Head of caudate nucleus (tissue), 42 donors: ENCODE data around the gene PCDHA1.
"Not testable (repeated sequence)": the region's sequence is repeated elsewhere in the genome, so short reads cannot be mapped to it uniquely, and the experiment has no call there.

Source experiments
- DNase-seq, 42 donors: peaks; one replicate each; pipeline versions ENCODE4 v3.0.0 to v3.0.0-alpha.2; 2020 to 2021; ENCODE audit warnings: mixed read lengths in 7 of 42
- intact Hi-C: fragments of 100-400 bp; cut with DNase I; formaldehyde crosslinking; loops from one replicate; pipeline ENCODE4 v1.15.0; 2022

The PCDHA1 gene

DNA sequence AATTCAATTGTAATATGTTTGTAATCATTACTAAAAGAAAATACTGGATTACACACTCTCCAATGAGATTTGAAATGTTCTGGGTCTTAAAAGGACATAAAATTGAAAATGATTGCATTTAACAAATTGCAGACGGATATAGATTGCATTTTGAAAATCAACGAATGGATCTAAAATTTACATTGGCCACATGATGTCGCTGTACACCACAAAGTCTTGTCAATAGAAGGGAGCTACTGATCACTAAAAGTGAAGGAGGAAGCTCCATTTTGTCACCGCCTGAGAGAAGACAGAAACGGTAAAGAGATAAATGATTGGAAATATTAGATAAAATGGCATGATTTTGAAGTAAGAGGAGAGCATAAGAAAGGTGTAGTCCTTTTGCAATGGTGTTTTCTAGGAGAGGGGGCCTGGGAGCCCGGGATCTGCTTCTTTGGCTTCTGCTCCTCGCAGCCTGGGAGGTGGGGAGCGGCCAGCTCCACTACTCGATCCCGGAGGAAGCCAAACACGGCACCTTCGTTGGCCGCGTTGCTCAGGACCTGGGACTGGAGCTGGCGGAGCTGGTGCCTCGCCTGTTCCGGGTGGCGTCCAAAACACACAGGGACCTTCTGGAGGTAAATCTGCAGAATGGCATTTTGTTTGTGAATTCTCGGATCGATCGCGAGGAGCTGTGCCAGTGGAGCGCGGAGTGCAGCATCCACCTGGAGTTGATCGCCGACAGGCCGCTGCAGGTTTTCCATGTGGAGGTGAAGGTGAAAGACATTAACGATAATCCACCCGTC is at the start of gene PCDHA1:
PCDHA1 (plus strand) TSS at position 236 of the 782 bp plus-strand sequence.
- intact Hi-C loops = no loop called here
- peak in 3 of 42 donors; percentile 10 to 36 (median 25) for DNase-seq

DNA sequence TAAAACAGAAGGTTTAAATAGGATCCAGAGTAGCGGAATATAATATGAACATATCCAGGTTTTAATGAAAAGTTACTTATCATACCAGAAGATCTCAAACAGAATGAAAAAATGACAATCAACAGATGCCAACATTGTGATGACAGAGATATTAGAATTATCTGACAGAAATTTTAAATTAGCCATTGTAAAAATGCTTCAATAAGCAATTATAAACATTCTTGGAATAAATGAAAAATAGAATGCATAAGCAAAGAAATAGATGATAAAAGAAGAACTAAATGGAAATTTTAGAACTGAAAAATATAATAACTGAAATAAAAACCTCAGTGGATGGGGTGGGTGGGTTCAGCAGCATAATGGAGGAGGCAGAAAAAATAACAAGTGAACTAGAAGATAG is 48.5 kb upstream of the PCDHA1 start:
- DNase-seq = no peak
- intact Hi-C loops = no loop called here

DNA sequence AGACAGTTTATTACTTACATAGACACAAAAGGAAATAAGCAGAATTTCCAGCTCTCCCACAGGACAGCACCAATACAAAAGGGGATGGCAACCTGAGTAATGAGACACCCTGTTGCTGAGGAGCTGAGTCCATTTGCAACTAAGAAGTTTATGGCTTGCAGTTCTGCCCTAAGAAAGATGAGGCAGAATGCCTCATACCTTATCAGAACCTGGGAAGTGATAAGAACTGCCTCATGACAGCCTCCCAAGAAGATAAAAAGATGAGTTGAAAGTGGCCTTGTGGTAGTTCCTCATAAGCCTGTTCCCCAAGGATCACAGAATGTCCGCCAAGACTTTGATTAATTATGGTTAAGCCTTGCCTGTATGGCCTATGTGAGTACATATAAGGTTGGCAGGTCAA is 44.0 kb upstream of the PCDHA1 start:
- no peak for DNase-seq
- intact Hi-C loops = no loop called here

DNA sequence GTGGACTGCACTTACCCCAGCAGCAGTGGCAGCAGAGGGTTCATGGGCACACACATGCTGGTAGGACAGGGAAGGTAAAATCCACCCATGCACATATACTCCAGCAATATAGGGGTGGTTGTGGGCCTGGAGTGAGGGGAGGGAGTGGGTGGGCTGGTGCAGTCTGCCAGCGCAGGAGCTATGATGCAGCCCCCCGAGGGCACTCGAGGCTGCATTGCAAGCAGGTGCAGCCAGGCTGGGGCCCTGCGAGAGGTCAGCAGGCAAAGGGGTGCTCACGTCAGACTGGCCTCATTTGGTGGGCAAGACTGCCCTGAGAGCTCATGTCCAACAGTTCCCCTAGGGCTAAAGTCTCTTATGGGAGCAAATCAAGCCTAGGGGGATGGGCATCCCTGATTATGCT is 32.4 kb upstream of the PCDHA1 start:
- intact Hi-C loops = no loop called here
- DNase-seq = no peak

DNA sequence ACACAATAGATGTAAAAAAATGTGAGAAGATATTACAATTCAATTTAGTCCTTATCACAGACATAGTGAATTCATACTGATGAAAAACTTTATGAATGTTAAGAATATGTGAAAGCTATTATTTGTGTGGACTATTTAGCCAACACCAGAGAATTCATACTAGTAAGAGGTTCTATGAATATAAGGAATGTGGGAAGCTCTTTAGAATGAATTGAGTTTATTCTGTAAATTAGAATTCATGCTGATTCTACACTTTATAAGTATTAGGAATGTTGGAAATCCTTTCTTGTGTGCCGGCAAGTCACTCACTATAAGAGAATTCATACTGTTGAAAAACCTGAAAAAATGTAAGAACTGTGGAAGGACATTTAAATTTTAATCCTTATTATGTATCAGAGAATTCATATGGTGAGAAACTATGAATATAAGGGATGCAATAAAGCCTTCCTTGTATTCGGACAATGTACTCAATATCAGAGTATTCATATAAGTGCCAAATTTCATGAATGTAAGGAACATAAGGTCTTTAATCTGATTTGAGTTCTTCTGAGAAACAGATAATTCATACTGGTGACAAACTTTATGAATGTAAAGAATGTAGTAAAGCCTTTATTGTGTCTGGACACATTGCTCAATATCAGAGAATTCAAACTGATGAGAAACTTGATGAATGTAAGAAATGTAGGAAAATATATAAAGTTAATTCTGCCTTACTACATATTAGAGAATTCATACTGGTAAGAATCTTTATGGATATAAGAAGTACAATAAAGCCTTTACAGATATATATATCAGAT is 21.6 kb upstream of the PCDHA1 start:
- intact Hi-C loops = no loop called here
- DNase-seq = no peak

DNA sequence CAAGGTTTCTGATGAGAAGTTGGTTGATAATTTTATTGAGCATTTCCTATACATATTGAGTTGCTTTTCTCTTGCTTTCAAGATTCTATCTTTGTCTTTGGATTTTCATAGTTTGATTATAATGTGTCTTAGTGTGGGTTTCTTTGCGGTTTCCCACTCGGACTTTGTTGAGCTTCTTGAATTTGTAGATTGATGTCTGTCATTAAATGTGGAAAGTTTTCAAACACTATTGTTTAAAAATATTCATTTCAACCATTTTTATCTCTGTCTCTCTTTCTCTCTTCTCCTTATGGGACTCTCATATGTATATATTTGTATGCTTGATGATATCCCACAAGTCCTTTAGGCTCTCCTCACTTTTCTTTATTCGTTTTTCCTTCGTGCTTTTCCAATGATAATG is 18.5 kb upstream of the PCDHA1 start:
- DNase-seq = no peak
- intact Hi-C loops = no loop called here

DNA sequence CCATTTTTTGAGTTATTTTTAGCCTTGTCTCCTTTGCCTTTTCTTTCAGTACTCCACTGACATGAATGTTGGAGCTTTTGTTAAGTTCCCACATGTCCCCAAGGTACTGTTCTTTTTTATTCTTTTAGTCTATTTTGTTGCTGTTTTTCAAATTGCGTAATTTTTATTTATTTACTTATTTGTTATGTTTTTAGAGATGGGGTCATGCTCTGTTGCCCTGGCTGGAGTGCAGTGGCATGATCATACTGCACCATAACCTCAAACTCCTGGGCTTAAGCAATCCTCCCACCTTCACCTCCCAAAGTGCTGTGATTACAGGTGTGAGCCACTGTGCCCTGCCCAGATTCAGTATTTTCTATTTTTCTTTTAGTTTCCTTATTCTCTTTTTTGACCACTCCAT is 5.4 kb upstream of the PCDHA1 start:
- intact Hi-C loops = no loop called here
- no peak for DNase-seq

DNA sequence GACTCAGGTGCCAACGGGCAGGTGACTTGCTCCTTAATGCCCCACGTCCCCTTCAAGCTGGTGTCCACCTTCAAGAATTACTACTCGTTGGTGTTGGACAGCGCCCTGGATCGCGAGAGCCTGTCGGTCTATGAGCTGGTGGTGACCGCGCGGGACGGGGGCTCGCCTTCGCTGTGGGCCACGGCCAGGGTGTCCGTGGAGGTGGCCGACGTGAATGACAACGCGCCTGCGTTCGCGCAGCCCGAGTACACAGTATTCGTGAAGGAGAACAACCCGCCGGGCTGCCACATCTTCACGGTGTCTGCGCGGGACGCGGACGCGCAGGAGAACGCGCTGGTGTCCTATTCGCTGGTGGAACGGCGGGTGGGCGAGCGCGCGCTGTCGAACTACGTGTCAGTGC is 1.5 kb downstream of the PCDHA1 start:
- intact Hi-C loops, DNase-seq: not testable (repeated sequence)

DNA sequence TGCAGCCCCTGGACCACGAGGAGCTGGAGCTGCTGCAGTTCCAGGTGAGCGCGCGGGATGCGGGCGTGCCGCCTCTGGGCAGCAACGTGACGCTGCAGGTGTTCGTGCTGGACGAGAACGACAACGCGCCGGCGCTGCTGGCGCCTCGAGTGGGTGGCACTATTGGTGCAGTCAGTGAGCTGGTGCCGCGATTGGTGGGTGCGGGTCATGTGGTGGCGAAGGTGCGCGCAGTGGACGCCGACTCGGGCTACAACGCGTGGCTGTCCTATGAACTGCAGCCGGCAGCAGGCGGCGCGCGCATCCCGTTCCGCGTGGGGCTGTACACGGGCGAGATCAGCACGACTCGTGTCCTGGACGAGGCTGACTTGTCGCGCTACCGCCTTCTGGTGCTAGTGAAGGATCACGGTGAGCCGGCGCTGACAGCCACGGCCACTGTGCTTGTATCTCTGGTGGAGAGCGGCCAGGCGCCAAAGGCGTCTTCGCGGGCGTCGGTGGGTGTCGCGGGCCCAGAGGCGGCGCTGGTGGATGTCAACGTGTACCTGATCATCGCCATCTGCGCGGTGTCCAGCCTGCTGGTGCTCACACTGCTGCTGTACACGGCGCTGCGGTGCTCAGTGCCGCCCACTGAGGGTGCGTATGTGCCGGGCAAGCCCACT is 2.0 kb downstream of the PCDHA1 start:
- DNase-seq, intact Hi-C loops: not testable (repeated sequence)

DNA sequence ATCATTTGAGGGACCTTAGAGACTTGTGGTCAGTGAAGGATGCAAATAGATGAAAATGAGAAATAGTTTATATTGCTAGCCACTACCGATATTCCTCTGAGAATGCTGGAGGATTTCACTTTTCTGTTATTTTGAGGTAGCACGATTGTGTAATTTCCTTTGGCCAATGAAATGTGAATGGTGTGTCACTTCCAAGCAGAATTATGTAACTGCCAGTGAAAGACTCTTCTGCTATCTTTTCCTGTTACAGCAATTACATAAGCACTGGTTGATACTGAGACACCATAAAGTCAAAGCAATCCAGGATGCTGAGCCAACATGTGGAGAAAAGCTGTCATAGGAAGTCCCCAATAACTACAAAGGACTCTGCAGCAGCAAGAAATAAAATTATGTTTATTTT is 5.1 kb downstream of the PCDHA1 start:
- intact Hi-C loops = no loop called here

DNA sequence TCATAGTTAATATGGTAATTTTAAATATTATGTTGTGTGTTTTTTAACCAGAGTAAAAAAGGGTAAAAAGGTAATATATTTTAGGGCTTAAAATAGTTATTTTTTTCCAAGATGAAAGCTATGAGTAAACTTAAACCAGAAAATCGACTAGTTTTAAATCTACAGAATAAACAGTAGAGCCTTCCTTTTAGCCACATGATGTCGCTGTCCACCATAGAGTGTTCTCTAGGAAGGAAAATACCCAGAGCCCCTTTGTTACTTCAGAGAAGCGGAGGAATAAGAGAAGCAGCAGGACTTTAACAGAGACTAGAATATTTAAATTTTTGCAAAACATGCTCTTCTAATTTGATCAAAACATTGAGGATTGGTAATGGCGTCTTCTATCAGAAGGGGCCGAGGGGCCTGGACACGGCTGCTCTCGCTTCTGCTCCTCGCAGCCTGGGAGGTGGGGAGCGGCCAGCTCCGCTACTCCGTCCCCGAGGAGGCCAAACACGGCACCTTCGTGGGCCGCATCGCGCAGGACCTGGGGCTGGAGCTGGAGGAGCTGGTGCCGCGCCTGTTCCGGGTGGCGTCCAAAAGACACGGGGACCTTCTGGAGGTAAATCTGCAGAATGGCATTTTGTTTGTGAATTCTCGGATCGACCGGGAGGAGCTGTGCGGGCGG is 8.8 kb downstream of the PCDHA1 start, which contains the start of gene PCDHA2:
PCDHA2 (plus strand) TSS at position 258 of the 664 bp plus-strand sequence.
- intact Hi-C loops = no loop called here
- DNase-seq = peak in 5 of 42 donors; percentile 25 to 60 (median 27)

More for the DNA sequence above, 5.1 kb downstream of the PCDHA1 start:
- no peak for DNase-seq

DNA sequence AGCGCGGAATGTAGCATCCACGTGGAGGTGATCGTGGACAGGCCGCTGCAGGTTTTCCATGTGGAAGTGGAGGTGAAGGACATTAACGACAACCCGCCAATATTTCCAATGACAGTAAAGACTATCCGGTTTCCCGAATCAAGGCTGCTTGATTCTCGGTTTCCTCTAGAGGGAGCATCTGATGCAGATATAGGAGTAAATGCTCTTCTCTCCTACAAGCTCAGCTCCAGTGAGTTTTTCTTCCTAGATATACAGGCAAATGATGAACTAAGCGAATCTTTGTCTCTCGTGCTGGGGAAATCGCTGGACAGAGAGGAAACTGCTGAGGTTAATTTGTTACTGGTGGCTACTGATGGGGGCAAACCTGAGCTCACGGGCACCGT is 9.3 kb downstream of the PCDHA1 start:
- DNase-seq = peak in 4 of 42 donors; percentile 13 to 53 (median 36)

DNA sequence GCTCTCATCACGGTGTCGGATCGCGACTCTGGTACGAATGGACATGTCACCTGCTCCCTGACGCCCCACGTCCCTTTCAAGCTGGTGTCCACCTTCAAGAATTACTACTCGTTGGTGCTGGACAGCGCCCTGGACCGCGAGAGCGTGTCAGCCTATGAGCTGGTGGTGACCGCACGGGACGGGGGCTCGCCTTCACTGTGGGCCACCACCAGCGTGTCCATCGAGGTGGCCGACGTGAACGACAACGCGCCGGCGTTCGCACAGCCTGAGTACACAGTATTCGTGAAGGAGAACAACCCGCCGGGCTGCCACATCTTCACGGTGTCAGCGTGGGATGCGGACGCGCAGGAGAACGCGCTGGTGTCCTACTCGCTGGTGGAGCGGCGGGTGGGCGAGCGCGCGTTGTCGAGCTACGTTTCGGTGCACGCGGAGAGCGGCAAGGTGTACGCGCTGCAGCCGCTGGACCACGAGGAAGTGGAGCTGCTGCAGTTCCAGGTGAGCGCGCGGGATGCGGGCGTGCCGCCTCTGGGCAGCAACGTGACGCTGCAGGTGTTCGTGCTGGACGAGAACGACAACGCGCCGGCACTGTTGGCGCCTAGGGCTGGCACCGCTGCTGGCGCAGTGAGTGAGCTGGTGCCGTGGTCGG is 10.3 kb downstream of the PCDHA1 start:
- intact Hi-C loops, DNase-seq: not testable (repeated sequence)

More for the DNA sequence above, 9.3 kb downstream of the PCDHA1 start:
- intact Hi-C loops = no loop called here

DNA sequence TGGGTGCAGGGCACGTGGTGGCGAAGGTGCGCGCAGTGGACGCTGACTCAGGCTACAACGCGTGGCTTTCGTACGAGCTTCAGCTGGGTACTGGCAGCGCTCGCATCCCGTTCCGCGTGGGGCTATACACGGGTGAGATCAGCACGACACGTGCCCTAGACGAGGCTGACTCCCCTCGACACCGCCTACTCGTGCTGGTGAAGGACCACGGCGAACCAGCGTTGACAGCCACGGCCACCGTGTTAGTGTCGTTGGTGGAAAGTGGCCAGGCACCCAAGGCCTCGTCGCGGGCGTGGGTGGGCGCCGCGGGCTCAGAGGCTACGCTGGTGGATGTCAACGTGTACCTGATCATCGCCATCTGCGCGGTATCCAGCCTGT is 10.8 kb downstream of the PCDHA1 start:
- intact Hi-C loops = no loop called here
- DNase-seq = no peak

DNA sequence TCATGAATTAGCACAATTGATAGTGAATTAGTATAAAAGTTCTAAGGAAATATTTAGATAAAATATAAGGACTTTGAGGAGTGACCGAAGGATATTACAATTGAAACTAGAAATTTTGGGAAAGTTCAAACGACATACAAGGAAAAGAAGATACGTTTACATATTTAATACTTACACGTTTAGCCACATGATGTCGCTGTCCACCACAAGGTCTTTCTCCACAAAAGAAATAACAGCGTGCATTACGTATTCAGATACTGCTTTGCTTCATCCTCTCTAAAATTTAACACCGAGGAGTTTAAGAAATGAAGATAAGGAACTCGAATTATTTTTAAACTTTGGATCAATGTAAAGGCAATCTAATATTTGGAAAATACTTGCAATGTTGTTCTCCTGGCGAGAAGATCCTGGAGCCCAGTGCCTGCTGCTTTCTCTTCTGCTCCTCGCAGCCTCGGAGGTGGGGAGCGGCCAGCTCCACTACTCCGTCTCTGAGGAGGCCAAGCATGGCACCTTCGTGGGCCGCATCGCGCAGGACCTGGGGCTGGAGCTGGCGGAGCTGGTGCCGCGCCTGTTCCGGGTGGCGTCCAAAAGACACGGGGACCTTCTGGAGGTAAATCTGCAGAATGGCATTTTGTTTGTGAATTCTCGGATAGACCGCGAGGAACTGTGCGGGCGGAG is 15.0 kb downstream of the PCDHA1 start, which contains the start of gene PCDHA3:
PCDHA3 (plus strand) TSS at position 242 of the 678 bp plus-strand sequence.
- intact Hi-C loops = no loop called here
- peak in 5 of 42 donors; percentile 31 to 79 (median 50) for DNase-seq

DNA sequence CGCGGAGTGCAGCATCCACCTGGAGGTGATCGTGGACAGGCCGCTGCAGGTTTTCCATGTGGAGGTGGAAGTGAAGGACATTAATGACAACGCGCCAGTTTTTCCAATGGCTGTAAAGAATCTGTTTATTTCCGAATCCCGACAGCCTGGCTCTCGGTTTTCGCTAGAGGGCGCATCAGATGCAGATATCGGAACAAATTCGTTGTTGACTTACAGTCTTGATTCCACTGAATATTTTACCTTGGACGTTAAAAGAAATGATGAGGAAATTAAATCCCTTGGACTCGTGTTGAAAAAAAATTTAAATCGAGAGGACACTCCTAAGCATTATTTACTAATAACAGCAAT is 15.5 kb downstream of the PCDHA1 start:
- peak in 24 of 42 donors; percentile 26 to 80 (median 46) for DNase-seq
- intact Hi-C loops = no loop called here

DNA sequence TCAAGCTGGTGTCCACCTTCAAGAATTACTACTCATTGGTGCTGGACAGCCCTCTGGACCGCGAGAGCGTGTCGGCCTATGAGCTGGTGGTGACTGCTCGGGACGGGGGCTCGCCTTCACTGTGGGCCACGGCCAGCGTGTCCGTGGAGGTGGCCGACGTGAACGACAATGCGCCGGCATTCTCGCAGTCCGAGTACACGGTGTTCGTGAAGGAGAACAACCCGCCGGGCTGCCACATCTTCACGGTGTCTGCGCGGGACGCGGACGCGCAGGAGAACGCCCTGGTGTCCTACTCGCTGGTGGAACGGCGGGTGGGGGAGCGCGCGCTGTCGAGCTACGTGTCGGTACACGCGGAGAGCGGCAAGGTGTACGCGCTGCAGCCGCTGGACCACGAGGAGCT is 16.4 kb downstream of the PCDHA1 start:
- DNase-seq = not testable (repeated sequence)

DNA sequence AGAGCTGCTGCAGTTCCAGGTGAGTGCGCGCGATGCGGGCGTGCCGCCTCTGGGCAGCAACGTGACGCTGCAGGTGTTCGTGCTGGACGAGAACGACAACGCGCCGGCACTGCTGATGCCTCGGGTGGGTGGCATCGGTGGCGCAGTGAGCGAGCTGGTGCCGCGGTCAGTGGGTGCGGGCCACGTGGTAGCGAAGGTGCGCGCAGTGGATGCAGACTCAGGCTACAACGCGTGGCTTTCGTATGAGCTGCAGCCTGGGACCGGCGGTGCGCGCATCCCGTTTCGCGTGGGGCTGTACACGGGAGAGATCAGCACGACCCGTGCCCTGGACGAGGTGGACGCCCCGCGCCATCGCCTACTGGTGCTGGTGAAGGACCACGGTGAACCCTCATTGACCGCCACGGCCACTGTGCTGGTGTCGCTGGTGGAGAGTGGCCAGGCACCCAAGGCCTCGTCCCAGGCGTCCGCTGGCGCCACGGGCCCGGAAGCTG is 16.9 kb downstream of the PCDHA1 start:
- intact Hi-C loops = no loop called here
- DNase-seq = no peak

More for the DNA sequence above, 16.4 kb downstream of the PCDHA1 start:
- intact Hi-C loops = not testable (repeated sequence)
